ENCODE data around the gene RNF214. TPM values are rescaled to one million over a fixed set of nuclear protein-coding genes. Genes with fewer than 3 reads are reported as not detected.

Gene RNF214
- total and polyA plus RNA-seq, 7 donors, result 12.4 to 39.4 (median 31.0) TPM

DNA sequence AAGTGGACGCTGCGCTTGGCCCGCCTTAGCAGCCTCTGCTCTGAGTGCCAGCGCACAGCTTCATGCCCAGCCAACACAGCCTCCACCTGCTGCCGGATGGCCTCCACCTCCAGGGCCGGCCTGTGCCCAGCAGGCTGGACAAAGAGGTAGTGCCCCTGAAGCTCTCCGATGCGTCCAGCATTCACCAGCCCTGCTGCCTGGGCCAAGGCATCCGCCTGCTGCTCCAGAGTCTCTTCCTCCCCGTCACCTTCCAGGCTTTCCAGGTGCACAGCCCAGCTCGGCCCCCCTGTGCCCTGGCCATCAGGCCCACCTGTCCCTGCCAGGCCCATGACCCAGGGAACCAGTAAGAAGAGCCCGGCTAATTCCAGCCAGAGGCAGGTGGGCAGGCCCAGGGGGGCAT, 3.1 kb upstream of the RNF214 start:
- ATAC-seq, result no peak
- no peak overlapping the region for H3K4me3 ChIP-seq
- TF ChIP-seq, protein P1, sequence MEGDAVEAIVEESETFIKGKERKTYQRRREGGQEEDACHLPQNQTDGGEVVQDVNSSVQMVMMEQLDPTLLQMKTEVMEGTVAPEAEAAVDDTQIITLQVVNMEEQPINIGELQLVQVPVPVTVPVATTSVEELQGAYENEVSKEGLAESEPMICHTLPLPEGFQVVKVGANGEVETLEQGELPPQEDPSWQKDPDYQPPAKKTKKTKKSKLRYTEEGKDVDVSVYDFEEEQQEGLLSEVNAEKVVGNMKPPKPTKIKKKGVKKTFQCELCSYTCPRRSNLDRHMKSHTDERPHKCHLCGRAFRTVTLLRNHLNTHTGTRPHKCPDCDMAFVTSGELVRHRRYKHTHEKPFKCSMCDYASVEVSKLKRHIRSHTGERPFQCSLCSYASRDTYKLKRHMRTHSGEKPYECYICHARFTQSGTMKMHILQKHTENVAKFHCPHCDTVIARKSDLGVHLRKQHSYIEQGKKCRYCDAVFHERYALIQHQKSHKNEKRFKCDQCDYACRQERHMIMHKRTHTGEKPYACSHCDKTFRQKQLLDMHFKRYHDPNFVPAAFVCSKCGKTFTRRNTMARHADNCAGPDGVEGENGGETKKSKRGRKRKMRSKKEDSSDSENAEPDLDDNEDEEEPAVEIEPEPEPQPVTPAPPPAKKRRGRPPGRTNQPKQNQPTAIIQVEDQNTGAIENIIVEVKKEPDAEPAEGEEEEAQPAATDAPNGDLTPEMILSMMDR (IDR thresholded peaks at IDR 0.05), result no peak
- no peaks in the 10 kb centered on the region for H3K9me3 ChIP-seq
- intact Hi-C loops (cut with DNase I), result loop anchor here (5.0 to 10.0 kb wide), 4 partner anchors 125 to 442 kb away; partner anchors contain the start of gene ZPR1 (in 1 of the 2)
- no peaks in the 10 kb centered on the region for H3K27me3 ChIP-seq (ENCODE audit: insufficient read depth in 3 of 3, low read length in 2 of 3)
- H3K4me1 ChIP-seq, result peaks cover 23% of the 10 kb centered on the region
- no peak for DNase-seq
- peaks cover 0 to 47% of the 10 kb centered on the region in 2 donors for H3K36me3 ChIP-seq (ENCODE audit: insufficient read depth in 1 of 2, low read depth in 1 of 2)
- 91 to 93% (median 92%) methylated on average over 12 of the region's 12 CpGs for WGBS, 3 donors
- H3K27ac ChIP-seq, result no peak overlapping the region

DNA sequence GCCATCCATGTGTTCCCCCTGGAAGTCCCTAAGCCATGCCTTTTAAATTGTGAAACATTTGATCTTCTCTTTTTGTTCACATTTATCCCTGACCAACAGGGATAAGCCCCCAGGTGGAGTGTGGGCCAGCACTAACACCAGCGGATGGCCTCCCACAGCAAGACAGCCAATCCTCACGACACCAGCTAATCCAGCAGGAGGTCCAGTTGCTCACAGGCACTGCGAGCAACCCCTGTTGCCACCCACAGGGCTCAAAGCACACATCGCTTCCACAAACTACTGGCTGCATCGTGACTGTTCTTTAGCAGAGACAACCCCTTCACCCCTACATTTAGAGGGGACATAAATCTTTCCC, 2.6 kb upstream of the RNF214 start:
- intact Hi-C loops (cut with DNase I), result loop anchor here (5.0 to 10.0 kb wide), 6 partner anchors 125 to 458 kb away; partner anchors contain the start of genes BUD13 (in 1 of the 2) and ZPR1 (in 1 of the 2)
- Histone ChIP-seq H3K4me1 (peaks cover 28% of the 10 kb centered on the region), H3K27ac (no peak overlapping the region), H3K4me3 (no peak overlapping the region), H3K27me3 (ENCODE audit: insufficient read depth in 3 of 3, low read length in 2 of 3) (no peaks in the 10 kb centered on the region), H3K36me3 (ENCODE audit: insufficient read depth in 1 of 2, low read depth in 1 of 2) (peaks cover 0 to 47% of the 10 kb centered on the region in 2 donors), H3K9me3 (no peaks in the 10 kb centered on the region)
- WGBS, 3 donors, result 61 to 72% (median 70%) methylated on average over 5 of the region's 5 CpGs
- DNase-seq (no peak), ATAC-seq (no peak)
- TF ChIP-seq, protein P1 (IDR thresholded peaks at IDR 0.05), result no peak

DNA sequence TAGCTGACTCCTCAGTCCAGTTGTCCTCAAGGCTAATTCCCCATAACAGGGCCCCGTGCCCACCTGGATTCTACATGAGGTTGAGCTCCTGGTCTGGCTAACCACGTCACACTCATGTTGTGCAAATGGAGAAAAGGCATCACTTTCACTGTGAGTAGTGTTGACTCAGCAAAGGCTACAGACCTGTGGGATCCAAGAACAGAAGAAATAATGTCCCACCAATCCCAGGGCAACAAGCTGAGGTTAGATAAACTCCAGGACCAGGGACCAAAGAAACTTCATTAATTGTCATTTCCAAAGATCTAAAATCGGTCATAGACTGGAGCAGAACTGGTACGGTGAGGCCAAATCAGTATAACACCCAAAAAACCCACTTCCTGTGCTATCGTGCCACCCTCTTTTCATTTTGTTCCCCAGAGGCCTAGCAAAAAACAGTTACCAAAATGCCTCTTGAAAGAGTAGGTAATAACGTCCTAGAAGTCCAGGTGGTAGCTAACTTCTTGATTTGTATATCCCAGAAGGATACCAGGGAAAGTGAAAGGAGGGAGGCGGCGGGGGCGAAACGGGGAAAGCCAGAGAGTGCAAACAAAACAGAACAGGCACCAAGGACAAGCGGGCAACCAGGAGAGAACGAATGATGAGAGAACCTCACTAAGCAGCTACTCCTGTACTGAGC, 2.0 kb upstream of the RNF214 start:
- no peaks in the 10 kb centered on the region for H3K27me3 ChIP-seq (ENCODE audit: insufficient read depth in 3 of 3, low read length in 2 of 3)
- intact Hi-C loops (cut with DNase I), result loop anchor here in 1 of 2 donors (5.0 kb wide), 2 partner anchors 353 to 458 kb away; partner anchors contain the start of gene BUD13
- H3K4me3 ChIP-seq, result peak overlapping the region; percentile 98
- peaks cover 0 to 45% of the 10 kb centered on the region in 2 donors for H3K36me3 ChIP-seq (ENCODE audit: insufficient read depth in 1 of 2, low read depth in 1 of 2)
- peaks cover 29% of the 10 kb centered on the region for H3K4me1 ChIP-seq
- ATAC-seq (no peak), DNase-seq (no peak)
- 67 to 79% (median 71%) methylated on average over 12 of the region's 12 CpGs for WGBS, 3 donors
- TF ChIP-seq, protein P1 (IDR thresholded peaks at IDR 0.05), result no peak
- H3K27ac ChIP-seq, result peak overlapping the region; percentile 99
- H3K9me3 ChIP-seq, result no peaks in the 10 kb centered on the region

DNA sequence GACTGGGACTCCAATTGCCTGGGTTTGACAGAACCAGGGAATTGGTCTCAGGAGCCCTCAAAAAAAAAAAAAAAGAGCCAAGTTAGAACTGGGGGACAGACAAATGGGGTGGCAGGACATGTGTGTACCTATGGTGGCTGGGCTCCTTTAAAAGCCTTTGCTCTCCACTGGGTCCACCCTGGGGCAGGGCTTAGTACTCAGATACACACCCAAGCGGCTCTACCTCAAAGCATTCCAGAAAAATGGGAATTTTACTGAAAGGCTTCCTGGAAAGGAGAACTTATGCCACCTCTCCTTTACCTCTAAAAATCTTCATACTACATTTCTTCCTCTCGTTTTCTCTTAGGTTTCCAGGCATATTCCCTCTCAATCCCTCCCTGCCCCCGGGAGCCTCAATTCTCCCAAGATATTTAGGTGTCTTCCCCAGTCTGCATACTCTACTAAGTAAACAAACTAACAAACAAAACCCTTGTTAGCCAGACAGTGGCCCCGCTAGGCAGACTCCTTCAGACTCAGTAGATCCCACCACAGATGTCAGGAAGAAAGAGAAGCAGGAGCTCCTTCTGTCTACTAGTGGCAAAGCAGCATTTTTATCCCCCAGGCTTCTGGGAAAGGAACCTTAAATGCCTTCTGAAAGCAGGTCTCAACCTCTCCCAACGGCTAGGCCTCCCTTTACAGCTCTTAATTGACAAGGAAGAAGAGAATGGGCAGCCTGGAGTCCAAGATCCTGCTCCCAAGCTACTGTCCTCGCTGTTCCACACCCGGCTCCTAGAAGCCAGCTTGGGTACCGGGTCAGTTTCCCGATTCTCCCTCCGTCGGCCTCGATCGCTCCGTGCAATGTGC, 1.3 kb upstream of the RNF214 start:
- TF ChIP-seq, protein P1 (IDR thresholded peaks at IDR 0.05), result no peak
- Histone ChIP-seq H3K4me1 (peaks cover 29% of the 10 kb centered on the region), H3K27me3 (ENCODE audit: insufficient read depth in 3 of 3, low read length in 2 of 3) (no peaks in the 10 kb centered on the region), H3K9me3 (no peaks in the 10 kb centered on the region), H3K4me3 (peak overlapping the region; percentile 98), H3K36me3 (ENCODE audit: insufficient read depth in 1 of 2, low read depth in 1 of 2) (peaks cover 0 to 53% of the 10 kb centered on the region in 2 donors), H3K27ac (peak overlapping the region; percentile 99)
- ATAC-seq, result no peak
- DNase-seq, result no peak
- 8 to 11% (median 10%) methylated on average over 14 of the region's 14 CpGs for WGBS, 3 donors
- intact Hi-C loops (cut with DNase I), result loop anchor here in 1 of 2 donors (5.0 kb wide), 2 partner anchors 354 to 459 kb away; partner anchors contain the start of gene BUD13
